Measurements from ENCODE around the gene TSFM.

DNA sequence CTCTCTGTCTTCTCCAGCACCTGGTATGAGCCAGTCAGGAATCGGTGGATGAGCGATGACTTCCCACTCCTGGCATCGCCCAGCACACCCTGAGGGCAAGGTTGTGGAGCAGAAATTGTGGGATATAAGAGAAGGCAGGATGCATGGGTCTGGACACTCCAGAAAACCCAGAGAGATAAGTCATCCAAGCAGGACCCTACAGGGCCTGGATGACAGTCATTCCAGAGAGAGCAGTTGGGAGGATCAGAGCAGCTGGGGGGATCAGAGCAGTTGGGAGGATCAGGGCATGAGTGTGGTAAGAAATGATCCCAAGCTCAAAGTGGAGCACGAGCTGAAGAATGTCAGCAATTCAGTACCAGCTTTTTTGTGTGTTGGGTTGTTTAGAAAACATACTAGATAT is 48.0 kb upstream of the TSFM start:
- no peak for TF ChIP-seq CTCF (IDR thresholded peaks at IDR 0.05)
- TF ChIP-seq POLR2A (IDR thresholded peaks at IDR 0.05) = no peak
